Heart left ventricle (tissue), 16 donors: ENCODE measurements around the gene HSPA4L. TPM values are rescaled to one million over a fixed set of nuclear protein-coding genes. Genes with fewer than 3 reads are reported as not detected.
A peak's percentile ranks its signal among the peaks of the same experiment; 100 is the strongest.

Source experiments
- ATAC-seq, 4 donors: fragments of 200-7000 bp; cut with Tn5 transposase; one replicate each; pipeline ENCODE4 v1.9.1; 2020 to 2022; ENCODE audit warnings: moderate library complexity in 4 of 4, mild to moderate bottlenecking in 3 of 4, moderate number of reproducible peaks in 1 of 4
- DNase-seq, 5 donors: peaks; one replicate each; pipeline ENCODE4 v3.0.0-alpha.2; 2020
- H3K27ac ChIP-seq, 12 donors: fragments of 200-600 bp; sonication (generic) in 4 of 12; one replicate each; pipeline versions ENCODE4 v1.5.0 to v1.8.0; 2016 to 2022; ENCODE audit warnings: mild to moderate bottlenecking in 2 of 12
- H3K27me3 ChIP-seq, 9 donors: fragments of 200-600 bp; sonication (generic) in 2 of 9; one replicate each; pipeline versions ENCODE4 v1.5.1 to v1.8.0; 2016 to 2022; ENCODE audit warnings: mild to moderate bottlenecking in 3 of 9
- H3K36me3 ChIP-seq, 9 donors: fragments of 200-600 bp; sonication (generic) in 2 of 9; one replicate each; pipeline versions ENCODE4 v1.5.0 to v1.8.0; 2018 to 2022; ENCODE audit warnings: mild to moderate bottlenecking in 2 of 9
- H3K4me1 ChIP-seq, 12 donors: fragments of 200-600 bp; sonication (generic) in 4 of 12; one replicate each; pipeline versions ENCODE4 v1.5.0 to v1.8.0; 2016 to 2022; ENCODE audit warnings: mild to moderate bottlenecking in 3 of 12
- H3K4me3 ChIP-seq, 12 donors: fragments of 200-600 bp; sonication (generic) in 4 of 12; one replicate each; pipeline versions ENCODE4 v1.5.0 to v1.8.0; 2017 to 2022; ENCODE audit warnings: mild to moderate bottlenecking in 9 of 12, moderate library complexity in 4 of 12
- H3K9me3 ChIP-seq, 12 donors: fragments of 200-600 bp; sonication (generic) in 4 of 12; one replicate each; pipeline versions ENCODE4 v1.5.0 to v1.8.0; 2016 to 2022; ENCODE audit warnings: mild to moderate bottlenecking in 1 of 12
- CTCF ChIP-seq, 12 donors: fragments of 200-600 bp; sonication (generic) in 4 of 12; IDR thresholded peaks; one replicate each; pipeline versions ENCODE4 v1.5.0 to v1.8.0; 2018 to 2022; ENCODE audit warnings: antibody characterized with exemption in 12 of 12, mild to moderate bottlenecking in 5 of 12
- POLR2A ChIP-seq, 2 donors: fragments of 450-650 bp; IDR thresholded peaks; one replicate each; pipeline ENCODE4 v1.6.1; 2017; ENCODE audit warnings: antibody characterized with exemption in 2 of 2, mild to moderate bottlenecking in 2 of 2, moderate library complexity in 2 of 2
- WGBS, 4 donors: extraction: QIAGEN DNeasy Blood & Tissue Kit in 2 of 4; methylation state at CpG; one replicate each; pipeline versions ENCODE4 v1.1.5 to v1.1.7; 2013 to 2018; 5-methylcytosine and 5-hydroxymethylcytosine counted together
- intact Hi-C, 10 donors: fragments of 100-400 bp; cut with DNase I; formaldehyde crosslinking; loops; one replicate each; pipeline versions ENCODE4 v1.11.1 to v1.14.2; 2022
- polyA plus RNA-seq, 2 donors: library from polyadenylated mRNA; stranded (reverse); fragments of 200-250 nt; gene quantifications; one replicate each; pipeline ENCODE4 v1.2.3, GENCODE V29; 2013
- total RNA-seq, 9 donors: library from RNA; depleted of rRNA in 2 of 9; stranded (reverse); fragments of >200 nt in 2 of 9; fragmentation: NEBNext Ultra II Directional in 3 of 9; extraction: Animal tissue kit (Norgen Biotek cat#: 25700) in 3 of 9; gene quantifications; one replicate each; pipeline versions ENCODE4 v1.1.0 to v1.2.4, GENCODE V29; 2016 to 2023
- donor health status: ischemic (EF 13 %, LVEDD 7.1; RV severe dilation, severe dysfunction).
- donor health status: healthy with polysubstance abuse.
- donor health status: DM: no; HTN: yes; CAD: no.
- donor health status: DM: no; HTN: no; CAD: no.
- donor health status: ischemic (EF 25% LVEDD 6.9; RV normal size, moderate dysfunction).
- donor health status: ischemic (EF 25% LVEDD 5.7; RV mildly dilated, moderate dysfunction).
- donor health status: healthy.
- donor health status: DM: yes; HTN: yes; CAD: no.
- donor health status: ischemic (EF 35%, LVEDD 5.7; RV mildly dilated, moderate dysfunction).
- donor health status: nonischemic (EF 11% LVEDD 7.7; RV severe dilation, severe dysfunction).
- donor health status: DM: yes; HTN: yes; CAD: no.
- donor health status: PGD.
- donor health status: ischemic (EF 29% LVEDD 5.4; RV normal size, mild dysfunction).
- donor health status: nonischemic (EF 23%, LVEDD 6.1; RV moderate dilation, normal function).

The HSPA4L gene
- total and polyA plus RNA-seq, 11 donors: 1.3 to 22.9 (median 12.4) TPM

- H3K4me3 ChIP-seq: no peak overlapping the region
- intact Hi-C loops: no loop called here
- H3K36me3 ChIP-seq: no peaks in the 10 kb centered on the region
- DNase-seq: no peak
- 71 to 97% (median 74%) methylated on average over 1 of the region's 1 CpG for WGBS, 4 donors
- ATAC-seq: no peak
- TF ChIP-seq CTCF (IDR thresholded peaks at IDR 0.05) (no peak), POLR2A (IDR thresholded peaks at IDR 0.05) (no peak)
- H3K27me3 ChIP-seq: no peaks in the 10 kb centered on the region
- H3K9me3 ChIP-seq: no peaks in the 10 kb centered on the region
- no peaks in the 10 kb centered on the region for H3K4me1 ChIP-seq
- H3K27ac ChIP-seq: no peak overlapping the region
Measured at GRCh38 chr4:127791391-127791790, 9.3 kb downstream of the HSPA4L start.

DNA sequence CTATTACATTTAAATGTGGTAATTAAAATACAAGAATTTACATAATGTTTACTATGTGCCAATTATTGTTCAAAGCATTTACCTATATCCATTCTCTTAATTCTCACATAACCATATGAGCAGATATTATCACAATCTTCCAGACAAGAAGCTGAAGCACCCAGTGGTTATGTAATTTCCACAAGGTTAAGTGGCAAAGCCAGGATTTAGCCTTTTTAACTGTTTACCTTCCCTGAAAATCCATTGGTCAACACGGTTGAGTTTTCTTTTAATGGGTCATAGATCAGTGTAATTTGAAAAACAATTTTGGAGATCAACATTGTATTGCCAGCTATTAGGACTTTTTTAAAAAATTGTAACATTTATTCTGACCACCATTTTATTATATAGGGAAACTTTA lies 11.4 kb downstream of the HSPA4L start:
- H3K9me3 ChIP-seq: no peaks in the 10 kb centered on the region
- intact Hi-C loops: no loop called here
- WGBS, 4 donors: 72 to 87% (median 82%) methylated on average over 1 of the region's 1 CpG
- no peak for TF ChIP-seq CTCF (IDR thresholded peaks at IDR 0.05)
- no peak for TF ChIP-seq POLR2A (IDR thresholded peaks at IDR 0.05)
- peaks cover 0 to 7% (median 0%) of the 10 kb centered on the region in 9 donors for H3K36me3 ChIP-seq
- H3K27ac ChIP-seq: no peak overlapping the region
- H3K27me3 ChIP-seq: no peaks in the 10 kb centered on the region
- no peak overlapping the region for H3K4me3 ChIP-seq
- no peaks in the 10 kb centered on the region for H3K4me1 ChIP-seq
- no peak for DNase-seq
- no peak for ATAC-seq

GRCh38 chr4:127799711-127800110 lies 17.6 kb downstream of the HSPA4L start:
- Histone ChIP-seq H3K9me3 (no peaks in the 10 kb centered on the region), H3K27me3 (no peaks in the 10 kb centered on the region), H3K36me3 (peaks cover 0 to 61% (median 0%) of the 10 kb centered on the region in 9 donors), H3K4me3 (no peak overlapping the region), H3K27ac (no peak overlapping the region), H3K4me1 (no peaks in the 10 kb centered on the region)
- no peak for TF ChIP-seq POLR2A (IDR thresholded peaks at IDR 0.05)
- TF ChIP-seq CTCF (IDR thresholded peaks at IDR 0.05): no peak
- intact Hi-C loops: loop anchor here in 1 of 10 donors (10.0 kb wide), 1 partner anchor 175 kb away; no protein-coding TSS in a partner anchor
- DNase-seq (no peak), ATAC-seq (no peak)

GRCh38 chr4:127809173-127809800 lies 27.2 kb downstream of the HSPA4L start:
- intact Hi-C loops: loop anchor here in 1 of 10 donors (10.0 kb wide), 1 partner anchor 166 kb away; no protein-coding TSS in a partner anchor
- ATAC-seq (no peak), DNase-seq (no peak)
- Histone ChIP-seq H3K9me3 (no peaks in the 10 kb centered on the region), H3K36me3 (peaks cover 0 to 81% (median 7%) of the 10 kb centered on the region in 9 donors), H3K27me3 (no peaks in the 10 kb centered on the region), H3K4me3 (no peak overlapping the region), H3K27ac (no peak overlapping the region), H3K4me1 (no peaks in the 10 kb centered on the region)
- TF ChIP-seq POLR2A (IDR thresholded peaks at IDR 0.05) (no peak), CTCF (IDR thresholded peaks at IDR 0.05) (peak in 1 of 12 donors; percentile 3)
- 82 to 88% (median 85%) methylated on average over 6 of the region's 6 CpGs for WGBS, 4 donors
